K562 treated with DMSO at 1 percent for 24 hours (cell line): Measurements from ENCODE around the gene EFCAB8. TPM values are rescaled to one million over a fixed set of nuclear protein-coding genes. Genes with fewer than 3 reads are reported as not detected.

Source experiments
- total RNA-seq: library from RNA; unstranded; fragments of 300-600 nt; gene quantifications from 2 replicates; pipeline ENCODE4 v1.2.3, GENCODE V29; 2022; ENCODE audit warnings: low read depth; ENCODE audit not compliant: insufficient read depth

Gene EFCAB8, protein sequence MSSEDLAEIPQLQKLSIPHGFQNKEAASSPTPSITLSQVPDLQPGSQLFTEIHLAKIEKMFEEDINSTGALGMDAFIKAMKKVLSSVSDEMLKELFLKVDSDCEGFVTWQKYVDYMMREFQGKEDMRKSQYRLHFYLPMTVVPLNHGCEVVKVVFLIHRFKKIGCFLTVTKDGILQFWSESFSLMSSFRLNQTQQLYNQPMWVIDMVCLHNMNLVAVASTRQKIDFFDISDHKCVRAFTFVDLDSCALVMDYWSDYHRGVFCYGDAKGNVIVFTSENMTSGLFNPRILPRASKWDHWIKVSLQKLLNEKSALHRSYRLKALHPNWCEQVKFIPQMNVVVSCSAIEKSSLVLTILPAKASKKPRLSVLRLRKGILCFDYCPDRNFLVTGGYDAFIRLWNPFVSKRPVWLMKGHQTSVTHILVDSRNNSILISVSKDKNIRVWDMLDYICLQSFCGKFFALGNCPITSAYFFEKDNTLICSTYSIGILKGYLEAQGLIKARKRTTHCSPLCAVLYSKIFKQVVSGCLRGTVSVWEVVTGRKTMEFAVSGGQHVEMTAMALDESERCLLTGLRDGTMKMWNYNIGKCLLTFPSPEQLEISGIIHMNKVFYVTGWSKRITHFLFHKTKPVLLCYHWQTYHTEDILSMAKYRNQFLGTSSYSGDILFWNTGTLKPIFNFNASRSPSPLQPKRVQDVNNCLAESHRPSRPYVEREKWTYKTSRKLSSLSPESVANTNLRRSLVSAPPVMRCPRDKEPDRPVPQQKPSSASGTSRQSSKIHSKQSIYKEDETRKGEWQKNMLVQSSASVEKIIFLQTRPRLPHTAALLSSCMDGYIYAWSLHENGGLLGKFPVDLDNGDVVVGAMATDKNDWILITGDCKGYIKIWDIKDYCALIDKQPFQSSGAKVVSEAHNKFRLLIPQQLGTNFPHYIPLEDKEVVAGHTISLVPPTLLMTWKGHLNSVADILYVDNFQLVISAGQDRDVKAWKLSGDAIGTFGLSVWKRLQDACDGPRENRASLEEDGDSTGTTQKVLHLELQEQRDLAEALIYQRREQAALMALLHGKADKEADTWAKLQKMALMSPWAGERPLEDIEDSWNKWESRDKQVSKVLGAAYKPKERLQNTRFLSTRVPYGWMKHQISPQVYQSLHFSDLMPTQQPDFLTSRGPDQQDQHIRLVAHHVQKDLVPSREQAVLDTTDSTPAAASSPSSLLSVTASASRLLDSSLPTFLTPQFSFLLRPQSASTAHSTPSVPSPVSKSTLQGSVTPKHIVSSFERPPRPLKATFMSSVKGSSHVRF
- total RNA-seq: 0.15 TPM in 1 of 2 replicates, not detected in the other

GRCh38 chr20:32858701-32859372 is at the start of gene EFCAB8:
Gene EFCAB8 (plus strand): TSS chr20:32858923. CDS start chr20:32863793, 4,870 bp downstream.

DNA sequence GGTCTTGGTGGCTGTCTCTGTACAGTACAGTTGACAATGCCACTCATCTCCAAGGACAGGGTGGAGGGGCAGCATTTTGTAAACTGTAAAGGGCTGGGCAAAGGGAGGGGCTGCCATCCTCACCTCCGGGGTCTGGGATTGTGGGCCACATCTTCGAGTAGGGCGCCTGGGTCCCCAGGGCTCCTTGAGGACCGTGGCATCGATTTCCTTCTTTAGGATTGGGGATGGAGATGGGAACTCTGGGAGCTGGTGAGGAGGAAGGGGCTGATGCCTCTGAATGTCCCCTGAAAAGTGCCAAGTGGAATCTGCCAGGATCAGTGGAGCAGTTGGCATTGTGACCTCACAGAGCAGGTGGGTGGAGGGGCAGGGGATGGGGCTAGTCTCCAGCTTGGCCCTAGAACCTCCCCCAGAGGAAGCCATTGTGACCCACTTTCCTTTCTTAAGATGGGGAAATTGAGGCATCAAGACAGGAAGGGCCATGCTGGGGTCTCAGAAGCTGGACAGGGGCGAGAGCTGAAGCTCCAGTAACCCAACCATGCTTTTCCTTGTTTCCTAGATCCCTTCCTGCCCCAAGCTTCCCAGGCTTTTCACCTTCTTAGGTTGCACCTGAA is 145.5 kb downstream of the EFCAB8 start, which contains the start of gene SUN5:
TSS of gene SUN5 (minus strand) at position 293 of the 611 bp plus-strand sequence. CDS start at position 200, 93 bp downstream.

GRCh38 chr20:33007376-33008335 is 148.9 kb downstream of the EFCAB8 start, which contains the start of gene BPIFB2:
Gene BPIFB2 (plus strand): TSS chr20:33007704. CDS start chr20:33008575, 871 bp downstream.

Other genes with a start within 250 kb of the EFCAB8 start
- 0.29 and 0.57 TPM in 2 replicates for gene C20orf203, start 185.0 kb upstream of the EFCAB8 start, total RNA-seq
- 73.2 and 78.4 TPM in 2 replicates for gene COMMD7, start 115.5 kb upstream of the EFCAB8 start, total RNA-seq
- gene DNMT3B, start 96.5 kb upstream of the EFCAB8 start, total RNA-seq: 29.0 and 29.2 TPM in 2 replicates
- 89.0 and 108 TPM in 2 replicates for gene MAPRE1, start 39.0 kb upstream of the EFCAB8 start, total RNA-seq
- gene SUN5, start 145.5 kb downstream of the EFCAB8 start, total RNA-seq: not detected in 2 replicates
- not detected in 2 replicates for gene BPIFB2, start 148.8 kb downstream of the EFCAB8 start, total RNA-seq
- gene BPIFB6, start 172.7 kb downstream of the EFCAB8 start, total RNA-seq: not detected in 2 replicates
- not detected in 2 replicates for gene BPIFB3, start 195.0 kb downstream of the EFCAB8 start, total RNA-seq
- gene BPIFB4, start 220.7 kb downstream of the EFCAB8 start, total RNA-seq: not detected in 2 replicates